Aorta (tissue), 5 donors: ENCODE measurements around the gene LRFN3. TPM values are rescaled to one million over a fixed set of nuclear protein-coding genes. Genes with fewer than 3 reads are reported as not detected.
"Not testable (repeated sequence)": the region's sequence is repeated elsewhere in the genome, so short reads cannot be mapped to it uniquely, and the experiment has no call there.

Source experiments
- ATAC-seq: fragments of 200-7000 bp; cut with Tn5 transposase; one replicate; pipeline ENCODE4 v1.9.1; 2022; ENCODE audit warnings: moderate library complexity; ENCODE audit not compliant: low FRiP score
- DNase-seq, 2 donors: peaks; one replicate each; pipeline ENCODE4 v3.0.0-alpha.2; 2020
- H3K27ac ChIP-seq, 2 donors: one replicate each; pipeline ENCODE4 v1.5.1; 2013; ENCODE audit warnings: low read length in 2 of 2, mild to moderate bottlenecking in 2 of 2, moderate library complexity in 2 of 2, control low read depth in 1 of 2, inconsistent platforms in 1 of 2, low read depth in 1 of 2
- H3K27me3 ChIP-seq, 2 donors: one replicate each; pipeline ENCODE4 v1.6.1; 2013; ENCODE audit warnings: control low read depth in 1 of 2, low read length in 1 of 2, mild to moderate bottlenecking in 1 of 2, moderate library complexity in 1 of 2; ENCODE audit not compliant: insufficient read depth in 2 of 2, control insufficient read depth in 1 of 2
- H3K36me3 ChIP-seq, 2 donors: one replicate each; pipeline ENCODE4 v1.6.1; 2013; ENCODE audit warnings: control low read depth in 1 of 2, low read length in 1 of 2, mild to moderate bottlenecking in 1 of 2; ENCODE audit not compliant: insufficient read depth in 2 of 2, control insufficient read depth in 1 of 2
- H3K4me1 ChIP-seq, 2 donors: one replicate each; pipeline ENCODE4 v1.6.1; 2013; ENCODE audit warnings: low read length in 2 of 2, control low read depth in 1 of 2, mild to moderate bottlenecking in 1 of 2, moderate library complexity in 1 of 2; ENCODE audit not compliant: insufficient read depth in 2 of 2, control insufficient read depth in 1 of 2
- H3K4me3 ChIP-seq, 2 donors: one replicate each; pipeline ENCODE4 v1.5.1; 2013; ENCODE audit warnings: low read length in 2 of 2, control low read depth in 1 of 2, mild to moderate bottlenecking in 1 of 2
- H3K9me3 ChIP-seq: one replicate; pipeline ENCODE4 v1.6.1; 2013; ENCODE audit warnings: mild to moderate bottlenecking, low read length; ENCODE audit not compliant: control insufficient read depth
- WGBS, 2 donors: extraction: QIAGEN DNeasy Blood & Tissue Kit; methylation state at CpG; one replicate each; pipeline ENCODE4 v1.1.7; 2013; 5-methylcytosine and 5-hydroxymethylcytosine counted together
- intact Hi-C, 2 donors: fragments of 100-400 bp; cut with DNase I; formaldehyde crosslinking; loops; one replicate each; pipeline versions ENCODE4 v1.14.2 to v1.15.0; 2022
- long read RNA-seq, 2 donors: library from polyadenylated mRNA; unstranded; transcript quantifications; one replicate each; pipeline ENCODE4 v2.0.0, GENCODE V29; 2020 to 2021
- polyA plus RNA-seq, 2 donors: library from polyadenylated mRNA; stranded (reverse); fragments of 200-250 nt; gene quantifications; one replicate each; pipeline ENCODE4 v1.2.3, GENCODE V29; 2013
- total RNA-seq, 2 donors: library from RNA; stranded (reverse); fragmentation: NEBNext Ultra II Directional; extraction: Animal tissue kit (Norgen Biotek cat#: 25700); gene quantifications; one replicate each; pipeline ENCODE4 v1.2.1, GENCODE V29; 2021
- donor health status: healthy with polysubstance abuse.
- donor health status: Bipolar disorder and iron deficiency.
- donor health status: DM: no; HTN: no; CAD: no.
- donor health status: DM: no; HTN: no; CAD: no.
- donor health status: DM: yes; HTN: yes; CAD: no.

Gene LRFN3
- 10 to 100 TPM; 14.5 to 15.1 TPM for total RNA-seq
- polyA plus RNA-seq: 1 to 10 TPM; 2.0 to 6.1 TPM
- long read RNA-seq, donor 1, transcript LRFN3-201 (3 exons, 2,513 nt): major isoform, 7 of 32 reads
- long read RNA-seq, donor 1, partial matches to known transcripts: 25 of 32 reads
- long read RNA-seq, donor 1, other reads (novel, unspliced or antisense): 0 of 32 reads
- long read RNA-seq, donor 2, partial matches to known transcripts: 4 of 7 reads
- long read RNA-seq, donor 2, other reads (novel, unspliced or antisense): 0 of 7 reads

- intact Hi-C loops: loop anchor here in 1 of 2 donors (10.0 kb wide), 1 partner anchor 61 kb away; no protein-coding TSS in a partner anchor
- no peaks in the 10 kb centered on the region for H3K9me3 ChIP-seq
- H3K27ac ChIP-seq: peak within 1 kb of the TSS in 1 of 2 donors; percentile 30
- DNase-seq (peak; percentile 82 to 93), ATAC-seq (peak; percentile 42)
- H3K4me3 ChIP-seq: peak within 1 kb of the TSS; percentile 47 to 92
- H3K36me3 ChIP-seq: peaks cover 0 to 2% of the 10 kb centered on the region in 2 donors
- 1 to 2% methylated on average over 39 to 68 of the region's 68 CpGs for WGBS, 2 donors
- H3K27me3 ChIP-seq: no peaks in the 10 kb centered on the region
- H3K4me1 ChIP-seq: no peaks in the 10 kb centered on the region
These were observed at the start of gene LRFN3 for GRCh38 chr19:35935911-35936737. Gene LRFN3 (plus strand): TSS chr19:35936374. CDS start chr19:35939426, 3,052 bp downstream.

- ATAC-seq: no peak
- WGBS, 2 donors: 93 to 94% methylated on average over 5 of the region's 5 CpGs
- H3K36me3 ChIP-seq: no peaks in the 10 kb centered on the region
- H3K27me3 ChIP-seq: no peaks in the 10 kb centered on the region
- intact Hi-C loops: no loop called here
- no peak overlapping the region for H3K27ac ChIP-seq
- no peaks in the 10 kb centered on the region for H3K4me1 ChIP-seq
- no peaks in the 10 kb centered on the region for H3K9me3 ChIP-seq
- H3K4me3 ChIP-seq: no peak overlapping the region
- DNase-seq: no peak
These were observed 49.0 kb upstream of the LRFN3 start for GRCh38 chr19:35887197-35887596.

GRCh38 chr19:35888398-35888797 lies 47.8 kb upstream of the LRFN3 start:
- no peak for ATAC-seq
- intact Hi-C loops: no loop called here

GRCh38 chr19:35889370-35890112 lies 46.6 kb upstream of the LRFN3 start:
- intact Hi-C loops: no loop called here
- H3K4me3 ChIP-seq: no peak overlapping the region
- H3K9me3 ChIP-seq: no peaks in the 10 kb centered on the region
- ATAC-seq: no peak
- no peak overlapping the region for H3K27ac ChIP-seq
- no peak for DNase-seq
- WGBS, 2 donors: 95% methylated on average over 18 of the region's 18 CpGs
- no peaks in the 10 kb centered on the region for H3K4me1 ChIP-seq
- H3K27me3 ChIP-seq: no peaks in the 10 kb centered on the region
- H3K36me3 ChIP-seq: no peaks in the 10 kb centered on the region

More at GRCh38 chr19:35888398-35888797, 47.8 kb upstream of the LRFN3 start:
- Histone ChIP-seq H3K4me3 (no peak overlapping the region), H3K36me3 (no peaks in the 10 kb centered on the region), H3K27me3 (no peaks in the 10 kb centered on the region), H3K4me1 (no peaks in the 10 kb centered on the region), H3K9me3 (no peaks in the 10 kb centered on the region), H3K27ac (no peak overlapping the region)
- DNase-seq: no peak
- whole genome bisulfite sequencing, 2 donors: 91 to 92% methylated on average over 9 of the region's 9 CpGs

- H3K27ac ChIP-seq: no peak overlapping the region
- no peaks in the 10 kb centered on the region for H3K36me3 ChIP-seq
- ATAC-seq: no peak
- intact Hi-C loops: no loop called here
- no peak overlapping the region for H3K4me3 ChIP-seq
- no peaks in the 10 kb centered on the region for H3K4me1 ChIP-seq
- DNase-seq: no peak
- WGBS, 2 donors: 93 to 94% methylated on average over 13 of the region's 13 CpGs
- no peaks in the 10 kb centered on the region for H3K9me3 ChIP-seq
- H3K27me3 ChIP-seq: no peaks in the 10 kb centered on the region
These were observed 46.0 kb upstream of the LRFN3 start for GRCh38 chr19:35890113-35890650.

- intact Hi-C loops, H3K9me3 ChIP-seq, DNase-seq, H3K4me1 ChIP-seq, H3K4me3 ChIP-seq, H3K27ac ChIP-seq, H3K27me3 ChIP-seq, H3K36me3 ChIP-seq, ATAC-seq: not testable (repeated sequence)
- WGBS, 2 donors: 89 to 94% methylated on average over 3 of the region's 3 CpGs
These were observed 44.4 kb upstream of the LRFN3 start for GRCh38 chr19:35891819-35892218.

- DNase-seq (no peak), ATAC-seq (no peak)
- H3K4me1 ChIP-seq: no peaks in the 10 kb centered on the region
- 95 to 97% methylated on average over 2 of the region's 2 CpGs for WGBS, 2 donors
- intact Hi-C loops: no loop called here
- H3K27me3 ChIP-seq: no peaks in the 10 kb centered on the region
- no peak overlapping the region for H3K27ac ChIP-seq
- no peaks in the 10 kb centered on the region for H3K9me3 ChIP-seq
- H3K4me3 ChIP-seq: no peak overlapping the region
- no peaks in the 10 kb centered on the region for H3K36me3 ChIP-seq
These were observed 41.8 kb upstream of the LRFN3 start for GRCh38 chr19:35894342-35894741.

- H3K36me3 ChIP-seq: no peaks in the 10 kb centered on the region
These were observed 40.1 kb upstream of the LRFN3 start for GRCh38 chr19:35895911-35896642.

More at GRCh38 chr19:35895911-35896642, 40.1 kb upstream of the LRFN3 start:
- Histone ChIP-seq H3K4me3 (no peak overlapping the region), H3K27ac (no peak overlapping the region), H3K4me1 (no peaks in the 10 kb centered on the region), H3K9me3 (no peaks in the 10 kb centered on the region), H3K27me3 (no peaks in the 10 kb centered on the region)
- WGBS, 2 donors: 91 to 92% methylated on average over 21 of the region's 21 CpGs
- intact Hi-C loops: no loop called here
- ATAC-seq (no peak), DNase-seq (no peak)
